ENCODE data around the gene DNAH11. TPM values are rescaled to one million over a fixed set of nuclear protein-coding genes. Genes with fewer than 3 reads are reported as not detected.

Gene DNAH11
- total and polyA plus RNA-seq, 9 of the 15 experiments (the other 6 are each of a cell fraction or from before 2014, with no cell fraction given), result under 0.01 TPM; not detected in 7

GRCh38 chr7:21850531-21851285 lies 307.9 kb downstream of the DNAH11 start:
- H3K27me3 ChIP-seq (ENCODE audit: control insufficient read depth in 2 of 2, insufficient read depth in 2 of 2, low read length in 2 of 2), result no peaks in the 10 kb centered on the region
- H3K9me1 ChIP-seq (ENCODE audit: control insufficient read depth, insufficient read depth, low read length), result no peaks in the 10 kb centered on the region
- CTCF ChIA-PET (ENCODE audit: low intra/inter-chr PET ratio), result no interaction called here
- ATAC-seq, result no peak
- H3K27ac ChIP-seq (ENCODE audit: extremely low read depth, low read depth, low read length), result no peak overlapping the region
- POLR2A ChIA-PET, result no interaction called here
- H3K36me3 ChIP-seq (ENCODE audit: control insufficient read depth, insufficient read depth, low read length), result no peaks in the 10 kb centered on the region
- H3K4me1 ChIP-seq (replicated peaks in 1 of 2; ENCODE audit: control insufficient read depth in 2 of 2, insufficient read depth in 2 of 2, low read length in 2 of 2), result no peaks in the 10 kb centered on the region
- in situ Hi-C loops (cut with MboI) (no loop called here), intact Hi-C loops (cut with micrococcal nuclease) (no loop called here)
- no peak overlapping the region for H3K9ac ChIP-seq (ENCODE audit: insufficient read depth in 1 of 2, low read depth in 2 of 2, low read length in 2 of 2)
- H3K79me2 ChIP-seq (ENCODE audit: control insufficient read depth, insufficient read depth, low read length), result no peaks in the 10 kb centered on the region
- no peaks in the 10 kb centered on the region for H3K9me3 ChIP-seq (replicated peaks; ENCODE audit: control insufficient read depth, insufficient read depth, low read depth, low read length)
- BruUV-seq (replicated peaks), result no TSS peak
- no peak overlapping the region for H3K4me2 ChIP-seq (ENCODE audit: insufficient read depth, low read length)
- no peak overlapping the region for H3K4me3 ChIP-seq
- no peak for TF ChIP-seq HNRNPH1 (optimal IDR thresholded peaks at IDR 0.05; ENCODE audit: low read depth, low read length)
- TF ChIP-seq, protein P1, sequence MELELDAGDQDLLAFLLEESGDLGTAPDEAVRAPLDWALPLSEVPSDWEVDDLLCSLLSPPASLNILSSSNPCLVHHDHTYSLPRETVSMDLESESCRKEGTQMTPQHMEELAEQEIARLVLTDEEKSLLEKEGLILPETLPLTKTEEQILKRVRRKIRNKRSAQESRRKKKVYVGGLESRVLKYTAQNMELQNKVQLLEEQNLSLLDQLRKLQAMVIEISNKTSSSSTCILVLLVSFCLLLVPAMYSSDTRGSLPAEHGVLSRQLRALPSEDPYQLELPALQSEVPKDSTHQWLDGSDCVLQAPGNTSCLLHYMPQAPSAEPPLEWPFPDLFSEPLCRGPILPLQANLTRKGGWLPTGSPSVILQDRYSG (tag; conservative IDR thresholded peaks at IDR 0.05; ENCODE audit: low read depth), result no peak
- no peak for TF ChIP-seq JUNB (CRISPR knock-in tag; conservative IDR thresholded peaks at IDR 0.05)
- TF ChIP-seq, protein P2, sequence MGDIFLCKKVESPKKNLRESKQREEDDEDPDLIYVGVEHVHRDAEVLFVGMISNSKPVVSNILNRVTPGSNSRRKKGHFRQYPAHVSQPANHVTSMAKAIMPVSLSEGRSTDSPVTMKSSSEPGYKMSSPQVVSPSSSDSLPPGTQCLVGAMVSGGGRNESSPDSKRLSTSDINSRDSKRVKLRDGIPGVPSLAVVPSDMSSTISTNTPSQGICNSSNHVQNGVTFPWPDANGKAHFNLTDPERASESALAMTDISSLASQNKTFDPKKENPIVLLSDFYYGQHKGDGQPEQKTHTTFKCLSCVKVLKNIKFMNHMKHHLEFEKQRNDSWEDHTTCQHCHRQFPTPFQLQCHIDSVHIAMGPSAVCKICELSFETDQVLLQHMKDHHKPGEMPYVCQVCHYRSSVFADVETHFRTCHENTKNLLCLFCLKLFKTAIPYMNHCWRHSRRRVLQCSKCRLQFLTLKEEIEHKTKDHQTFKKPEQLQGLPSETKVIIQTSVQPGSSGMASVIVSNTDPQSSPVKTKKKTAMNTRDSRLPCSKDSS (IDR thresholded peaks at IDR 0.05; ENCODE audit: low read depth, partially characterized antibody), result no peak
- TF ChIP-seq CAMTA2 (CRISPR knock-in tag; conservative IDR thresholded peaks at IDR 0.05), result no peak
- TF ChIP-seq MED1 (CRISPR knock-in tag; IDR thresholded peaks at IDR 0.05; ENCODE audit: borderline replicate concordance), result no peak
- no peak for TF ChIP-seq FOXP1 (CRISPR knock-in tag; IDR thresholded peaks at IDR 0.05)
- no peak for TF ChIP-seq JUN (IDR thresholded peaks at IDR 0.05; ENCODE audit: borderline replicate concordance, low read depth, low read length)
- no peak for TF ChIP-seq JUN (CRISPR knock-in tag; IDR thresholded peaks at IDR 0.05; ENCODE audit: borderline replicate concordance)
- TF ChIP-seq ZBTB1 (CRISPR knock-in tag; IDR thresholded peaks at IDR 0.05; ENCODE audit: borderline replicate concordance, low read depth), result no peak
- no peak for TF ChIP-seq ARID1B (IDR thresholded peaks at IDR 0.05)
- TF ChIP-seq ZNF655 (CRISPR knock-in tag; IDR thresholded peaks at IDR 0.05), result no peak
- no peak for DNase-seq (ENCODE audit: extremely low read depth in 1 of 4, low spot score in 3 of 4)
- FAIRE-seq, result no peak
- 4% methylated on average over 5 of the region's 5 CpGs for WGBS (ENCODE audit: insufficient coverage, low coverage, missing lambda C conversion rate)
- no peak overlapping the region for H2AFZ ChIP-seq (ENCODE audit: low read depth, low read length)
- H4K20me1 ChIP-seq (replicated peaks; ENCODE audit: control insufficient read depth, insufficient read depth, low read length), result no peaks in the 10 kb centered on the region

Data from K562 (cell line).